K562 (cell line): ENCODE results near the gene ZNF213. TPM values are rescaled to one million over a fixed set of nuclear protein-coding genes. Genes with fewer than 3 reads are reported as not detected.

Experiments used
- CBX8 ChIP-seq: fragments of 200-600 bp; sonication (generic); IDR thresholded peaks from 2 replicates; pipeline ENCODE4 v1.6.1; 2012; ENCODE audit warnings: borderline replicate concordance, mixed run types, low read depth, mild to moderate bottlenecking, moderate library complexity, mixed read lengths, low read length, control low read depth, inconsistent platforms; ENCODE audit not compliant: poor library complexity, severe bottlenecking; ENCODE audit errors: extremely low read depth
- EP400 ChIP-seq: fragments of 450-650 bp; IDR thresholded peaks from 2 replicates; pipeline ENCODE4 v1.6.1; 2017; ENCODE audit warnings: antibody characterized with exemption, mild to moderate bottlenecking, moderate library complexity
- MECOM ChIP-seq: fragments of 250-450 bp; sonication (Bioruptor Pico); IDR thresholded peaks from 2 replicates; pipeline ENCODE4 v1.8.0; 2022; ENCODE audit warnings: inconsistent platforms
- MIER1 ChIP-seq: fragments of 450-650 bp; IDR thresholded peaks from 2 replicates; pipeline ENCODE4 v1.6.1; 2016; ENCODE audit warnings: antibody characterized with exemption, mild to moderate bottlenecking, low read depth
- MTA1 ChIP-seq: fragments of 450-650 bp; IDR thresholded peaks from 2 replicates; pipeline ENCODE4 v1.6.1; 2017; ENCODE audit warnings: borderline replicate concordance
- NBN ChIP-seq: fragments of 450-650 bp; IDR thresholded peaks from 2 replicates; pipeline ENCODE4 v1.6.1; 2016; ENCODE audit warnings: low read depth, mild to moderate bottlenecking
- SIN3A ChIP-seq, 2 experiments: fragments of 150-350 bp in 1 of 2; IDR thresholded peaks; 2 replicates each; pipeline ENCODE4 v1.6.1; 2011 to 2016; ENCODE audit warnings: borderline replicate concordance in 2 of 2, low read depth in 2 of 2, low read length in 2 of 2, mild to moderate bottlenecking in 2 of 2, moderate library complexity in 2 of 2; ENCODE audit not compliant: control insufficient read depth in 1 of 2
- SMAD1 ChIP-seq: fragments of 150-350 bp; IDR thresholded peaks from 2 replicates; pipeline ENCODE4 v1.6.1; 2014; ENCODE audit warnings: low read length, low read depth; ENCODE audit not compliant: partially characterized antibody
- SMARCA5 ChIP-seq: fragments of 450-650 bp; IDR thresholded peaks from 2 replicates; pipeline ENCODE4 v1.6.1; 2016
- TOE1 ChIP-seq, 2 experiments: fragments of 450-650 bp in 1 of 2; sonication (generic) in 1 of 2; formaldehyde crosslinking in 1 of 2; IDR thresholded peaks; 2 replicates each; pipeline versions ENCODE4 v1.7.1 to v1.8.0; 2016 to 2022; ENCODE audit warnings: borderline replicate concordance in 2 of 2, mild to moderate bottlenecking in 2 of 2, antibody characterized with exemption in 1 of 2, inconsistent platforms in 1 of 2, low read depth in 1 of 2, missing genetic modification reagents in 1 of 2, moderate library complexity in 1 of 2
- ZNF586 ChIP-seq: fragments of 450-650 bp; formaldehyde crosslinking; conservative IDR thresholded peaks from 2 replicates; pipeline ENCODE4 v1.4.0; 2020; ENCODE audit warnings: mild to moderate bottlenecking, moderate library complexity
- polyA plus RNA-seq, 8 experiments: library from polyadenylated mRNA; depleted of rRNA in 4 of 8; stranded (reverse) in 5 of 8; unstranded in 3 of 8; fragments of >200 nt; fragmentation: Nextera tagmentation in 2 of 8; fragmentation: Illumina TruSeq in 1 of 8; extraction: Ambion mirVana in 2 of 8; extraction: Trizol in 1 of 8; gene quantifications; 2 replicates each; pipeline versions ENCODE4 v1.2.1 to v1.2.3, GENCODE V29; 2011 to 2014; ENCODE audit warnings: inconsistent platforms in 1 of 8, missing spikeins in 1 of 8
- total RNA-seq, 7 experiments: library from RNA; depleted of rRNA in 6 of 7; stranded (reverse); fragments of >200 nt in 6 of 7; fragmentation: Illumina TruSeq in 2 of 7; extraction: Trizol in 2 of 7; gene quantifications; 2 replicates each; pipeline versions ENCODE4 v1.2.1 to v1.2.3, GENCODE V29; 2011 to 2021; ENCODE audit warnings: low replicate concordance in 1 of 7
- TF ChIP-seq, protein P1 (sequence below): fragments of 200-400 bp; formaldehyde crosslinking; IDR thresholded peaks from 2 replicates; pipeline ENCODE4 v1.6.1; 2017; ENCODE audit warnings: mild to moderate bottlenecking, low read depth, low read length, moderate library complexity
- TF ChIP-seq, protein P2 (sequence below): fragments of 450-650 bp; IDR thresholded peaks from 2 replicates; pipeline ENCODE4 v1.6.1; 2017; ENCODE audit warnings: antibody characterized with exemption
- TF ChIP-seq, protein P3 (sequence below): fragments of 450-650 bp; IDR thresholded peaks from 2 replicates; pipeline ENCODE4 v1.6.1; 2016; ENCODE audit warnings: borderline replicate concordance
- TF ChIP-seq, protein P4 (sequence below): fragments of 450-650 bp; IDR thresholded peaks from 2 replicates; pipeline ENCODE4 v1.6.1; 2018; ENCODE audit warnings: mild to moderate bottlenecking, low read depth; ENCODE audit not compliant: partially characterized antibody

ZNF213 gene
- total and polyA plus RNA-seq, 9 of the 15 experiments (the other 6 are each of a cell fraction or from before 2014, with no cell fraction given), result 0.49 to 10.0 (median 1.8) TPM

DNA sequence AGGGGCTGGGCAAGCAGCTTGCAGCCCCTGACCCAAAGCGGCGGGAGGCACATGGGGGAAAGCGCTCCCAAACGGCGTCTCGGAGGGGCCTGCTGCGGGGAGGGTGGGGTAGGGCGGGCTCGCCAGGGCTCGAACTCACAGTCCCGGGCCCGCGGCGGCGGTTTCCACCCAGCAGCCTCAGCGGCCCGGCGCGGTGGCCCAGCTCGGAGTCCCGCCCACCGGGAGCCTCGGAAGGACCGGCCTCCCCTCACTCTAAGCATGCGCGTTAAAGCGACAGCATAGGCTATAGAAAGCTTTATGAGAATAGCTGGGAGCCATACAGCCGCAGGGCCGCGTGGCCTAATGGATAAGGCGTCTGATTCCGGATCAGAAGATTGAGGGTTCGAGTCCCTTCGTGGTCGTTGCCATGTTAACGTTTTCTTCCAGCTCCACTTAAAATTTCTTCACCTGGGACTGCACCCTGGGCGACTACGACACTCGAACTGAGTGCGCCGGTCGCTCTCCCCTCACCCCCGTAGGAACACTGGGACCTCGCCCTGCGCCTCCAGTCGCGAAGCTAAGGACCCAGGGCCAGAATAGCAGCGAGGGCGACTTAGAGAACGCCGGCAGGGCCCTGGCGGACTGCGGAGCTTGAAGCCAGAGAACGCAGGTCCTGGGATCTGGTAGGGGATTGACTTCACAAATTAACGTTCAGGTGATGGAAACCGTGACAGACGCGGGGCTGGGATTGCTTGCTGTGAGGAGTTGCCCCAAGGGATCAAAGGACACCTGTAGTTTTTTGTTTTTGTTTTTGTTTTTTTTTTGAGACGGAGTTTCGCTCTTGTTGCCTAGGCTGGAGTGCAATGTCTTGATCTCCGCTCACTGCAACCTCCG, 15.8 kb downstream of the ZNF213 start (continued):
- TF ChIP-seq, protein P1, sequence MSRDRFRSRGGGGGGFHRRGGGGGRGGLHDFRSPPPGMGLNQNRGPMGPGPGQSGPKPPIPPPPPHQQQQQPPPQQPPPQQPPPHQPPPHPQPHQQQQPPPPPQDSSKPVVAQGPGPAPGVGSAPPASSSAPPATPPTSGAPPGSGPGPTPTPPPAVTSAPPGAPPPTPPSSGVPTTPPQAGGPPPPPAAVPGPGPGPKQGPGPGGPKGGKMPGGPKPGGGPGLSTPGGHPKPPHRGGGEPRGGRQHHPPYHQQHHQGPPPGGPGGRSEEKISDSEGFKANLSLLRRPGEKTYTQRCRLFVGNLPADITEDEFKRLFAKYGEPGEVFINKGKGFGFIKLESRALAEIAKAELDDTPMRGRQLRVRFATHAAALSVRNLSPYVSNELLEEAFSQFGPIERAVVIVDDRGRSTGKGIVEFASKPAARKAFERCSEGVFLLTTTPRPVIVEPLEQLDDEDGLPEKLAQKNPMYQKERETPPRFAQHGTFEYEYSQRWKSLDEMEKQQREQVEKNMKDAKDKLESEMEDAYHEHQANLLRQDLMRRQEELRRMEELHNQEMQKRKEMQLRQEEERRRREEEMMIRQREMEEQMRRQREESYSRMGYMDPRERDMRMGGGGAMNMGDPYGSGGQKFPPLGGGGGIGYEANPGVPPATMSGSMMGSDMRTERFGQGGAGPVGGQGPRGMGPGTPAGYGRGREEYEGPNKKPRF, result no peak
- TF ChIP-seq NBN, result no peak; the same call in none of the 2 replicates
- TF ChIP-seq, protein P2, sequence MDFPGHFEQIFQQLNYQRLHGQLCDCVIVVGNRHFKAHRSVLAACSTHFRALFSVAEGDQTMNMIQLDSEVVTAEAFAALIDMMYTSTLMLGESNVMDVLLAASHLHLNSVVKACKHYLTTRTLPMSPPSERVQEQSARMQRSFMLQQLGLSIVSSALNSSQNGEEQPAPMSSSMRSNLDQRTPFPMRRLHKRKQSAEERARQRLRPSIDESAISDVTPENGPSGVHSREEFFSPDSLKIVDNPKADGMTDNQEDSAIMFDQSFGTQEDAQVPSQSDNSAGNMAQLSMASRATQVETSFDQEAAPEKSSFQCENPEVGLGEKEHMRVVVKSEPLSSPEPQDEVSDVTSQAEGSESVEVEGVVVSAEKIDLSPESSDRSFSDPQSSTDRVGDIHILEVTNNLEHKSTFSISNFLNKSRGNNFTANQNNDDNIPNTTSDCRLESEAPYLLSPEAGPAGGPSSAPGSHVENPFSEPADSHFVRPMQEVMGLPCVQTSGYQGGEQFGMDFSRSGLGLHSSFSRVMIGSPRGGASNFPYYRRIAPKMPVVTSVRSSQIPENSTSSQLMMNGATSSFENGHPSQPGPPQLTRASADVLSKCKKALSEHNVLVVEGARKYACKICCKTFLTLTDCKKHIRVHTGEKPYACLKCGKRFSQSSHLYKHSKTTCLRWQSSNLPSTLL, result peak; percentile 82
- TF ChIP-seq MECOM (CRISPR knock-in tag), result peak; percentile 32; the same call in 1 of the 2 replicates
- no peak for TF ChIP-seq ZNF586 (CRISPR knock-in tag)
- no peak for TF ChIP-seq CBX8
- TF ChIP-seq, protein P3, sequence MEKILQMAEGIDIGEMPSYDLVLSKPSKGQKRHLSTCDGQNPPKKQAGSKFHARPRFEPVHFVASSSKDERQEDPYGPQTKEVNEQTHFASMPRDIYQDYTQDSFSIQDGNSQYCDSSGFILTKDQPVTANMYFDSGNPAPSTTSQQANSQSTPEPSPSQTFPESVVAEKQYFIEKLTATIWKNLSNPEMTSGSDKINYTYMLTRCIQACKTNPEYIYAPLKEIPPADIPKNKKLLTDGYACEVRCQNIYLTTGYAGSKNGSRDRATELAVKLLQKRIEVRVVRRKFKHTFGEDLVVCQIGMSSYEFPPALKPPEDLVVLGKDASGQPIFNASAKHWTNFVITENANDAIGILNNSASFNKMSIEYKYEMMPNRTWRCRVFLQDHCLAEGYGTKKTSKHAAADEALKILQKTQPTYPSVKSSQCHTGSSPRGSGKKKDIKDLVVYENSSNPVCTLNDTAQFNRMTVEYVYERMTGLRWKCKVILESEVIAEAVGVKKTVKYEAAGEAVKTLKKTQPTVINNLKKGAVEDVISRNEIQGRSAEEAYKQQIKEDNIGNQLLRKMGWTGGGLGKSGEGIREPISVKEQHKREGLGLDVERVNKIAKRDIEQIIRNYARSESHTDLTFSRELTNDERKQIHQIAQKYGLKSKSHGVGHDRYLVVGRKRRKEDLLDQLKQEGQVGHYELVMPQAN, result 0 out of 2 replicates have a peak, but pooled peaks have one; percentile 62
- 0 out of 2 replicates have a peak, but pooled peaks have one; percentile 57 for TF ChIP-seq MIER1
- TF ChIP-seq, protein P4, sequence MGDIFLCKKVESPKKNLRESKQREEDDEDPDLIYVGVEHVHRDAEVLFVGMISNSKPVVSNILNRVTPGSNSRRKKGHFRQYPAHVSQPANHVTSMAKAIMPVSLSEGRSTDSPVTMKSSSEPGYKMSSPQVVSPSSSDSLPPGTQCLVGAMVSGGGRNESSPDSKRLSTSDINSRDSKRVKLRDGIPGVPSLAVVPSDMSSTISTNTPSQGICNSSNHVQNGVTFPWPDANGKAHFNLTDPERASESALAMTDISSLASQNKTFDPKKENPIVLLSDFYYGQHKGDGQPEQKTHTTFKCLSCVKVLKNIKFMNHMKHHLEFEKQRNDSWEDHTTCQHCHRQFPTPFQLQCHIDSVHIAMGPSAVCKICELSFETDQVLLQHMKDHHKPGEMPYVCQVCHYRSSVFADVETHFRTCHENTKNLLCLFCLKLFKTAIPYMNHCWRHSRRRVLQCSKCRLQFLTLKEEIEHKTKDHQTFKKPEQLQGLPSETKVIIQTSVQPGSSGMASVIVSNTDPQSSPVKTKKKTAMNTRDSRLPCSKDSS, result no peak
- TF ChIP-seq SMAD1, result peak; percentile 43
- no peak; the same call in 1 of the 2 replicates for TF ChIP-seq EP400
- peak; percentile 40; the same call in 1 of the 2 replicates for TF ChIP-seq SMARCA5
- peak; percentile 77 for TF ChIP-seq MTA1
- TF ChIP-seq SIN3A (IDR thresholded peaks at IDR 0.05; ENCODE audit: borderline replicate concordance in 2 of 2, control insufficient read depth in 1 of 2, low read depth in 2 of 2, low read length in 2 of 2), result no peak; a peak in 1 of 4 replicates
- no peak; the same call in 1 of the 2 replicates for TF ChIP-seq TOE1 (IDR thresholded peaks at IDR 0.05; ENCODE audit: borderline replicate concordance)
- TF ChIP-seq TOE1 (CRISPR knock-in tag; IDR thresholded peaks at IDR 0.05; ENCODE audit: borderline replicate concordance, low read depth), result 0 out of 2 replicates have a peak, but pooled peaks have one; percentile 15
